A673 (cell line): Measurements from ENCODE around the gene RABGGTA.

ENCODE experiments used
- CTCF ChIP-seq: fragments of 300-800, 200-600 bp; sonication (generic); conservative IDR thresholded peaks from 2 replicates; pipeline ENCODE4 v1.5.1; 2017; ENCODE audit warnings: low read depth, mild to moderate bottlenecking, antibody characterized with exemption, low read length, moderate library complexity, mixed read lengths
- EZH2 ChIP-seq: fragments of 200-600 bp; sonication (generic); IDR thresholded peaks from 2 replicates; pipeline ENCODE4 v1.6.1; 2017; ENCODE audit warnings: borderline replicate concordance, low read depth, mild to moderate bottlenecking, mixed read lengths, antibody characterized with exemption, low read length; ENCODE audit not compliant: poor library complexity, severe bottlenecking

DNA sequence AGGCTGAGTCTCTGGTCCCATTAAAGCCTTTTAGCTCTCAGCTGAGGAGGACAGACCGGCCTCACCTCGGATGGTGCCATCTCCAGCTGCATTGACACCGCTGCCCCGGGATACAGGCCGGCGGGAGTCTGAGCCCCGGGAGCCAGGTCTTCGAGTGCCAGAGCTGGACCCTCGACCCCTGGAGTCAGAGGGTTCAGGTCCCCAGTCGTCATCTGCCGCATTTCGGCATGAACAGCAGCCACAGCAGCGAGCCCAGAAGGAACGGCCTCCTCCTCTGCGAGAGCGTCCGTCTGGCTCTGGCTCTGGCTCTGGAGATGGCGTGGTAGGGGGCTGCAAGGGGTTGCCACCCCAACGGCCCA, 9.4 kb downstream of the RABGGTA start:
- TF ChIP-seq CTCF (no peak), EZH2 (no peak)
